ENCODE measurements around the gene MIB2.

MIB2 gene

GRCh38 chr1:1598051-1598719, 17.1 kb upstream of the MIB2 start:
- DNase-seq (ENCODE audit: low spot score): no peak

- DNase-seq (ENCODE audit: low spot score): no peak
Observed at GRCh38 chr1:1598720-1599029, 16.6 kb upstream of the MIB2 start.

DNA sequence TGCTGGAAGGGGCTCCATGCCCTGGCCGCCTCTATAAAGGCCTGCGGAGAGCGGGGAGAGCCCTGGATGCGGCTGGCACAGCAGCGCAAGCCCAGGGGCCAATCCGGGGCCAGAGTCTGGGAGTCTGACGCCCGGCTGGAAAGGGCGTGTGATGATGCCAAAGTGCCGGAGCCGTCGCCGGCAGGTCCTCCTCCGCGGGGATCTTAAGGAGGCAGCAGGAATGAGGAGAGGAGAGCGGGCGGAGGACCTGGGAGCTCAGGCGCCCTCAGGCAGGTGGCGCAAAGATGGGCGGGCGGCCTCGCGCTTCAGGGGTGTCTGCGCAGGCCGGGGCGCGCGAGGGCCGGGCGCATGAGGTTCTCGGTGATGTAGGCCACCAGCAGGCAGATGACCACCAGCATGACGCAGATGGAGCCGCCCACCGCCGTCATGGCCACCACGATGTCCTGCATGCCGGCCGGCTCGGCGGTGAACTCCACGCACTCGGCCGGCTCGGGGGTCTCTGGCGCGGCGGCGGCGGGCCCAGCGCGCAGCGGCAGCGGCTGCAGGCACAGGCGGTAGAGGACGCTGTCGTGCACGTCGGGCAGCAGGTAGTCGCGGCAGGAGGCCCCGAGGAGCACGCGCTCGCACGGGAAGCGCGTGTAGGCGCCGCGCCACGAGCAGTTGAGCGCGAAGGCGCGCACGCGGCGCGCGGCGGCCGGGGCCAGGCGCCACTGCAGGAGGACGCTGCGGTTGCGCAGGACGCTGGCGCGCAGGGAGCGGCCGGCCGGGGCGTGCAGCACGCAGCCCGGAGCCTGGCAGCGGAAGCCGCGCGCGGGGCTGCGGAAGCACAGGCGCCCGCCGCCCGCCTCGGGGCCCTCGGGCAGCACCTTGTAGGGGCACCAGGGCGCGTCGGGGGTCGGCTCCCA, 16.0 kb upstream of the MIB2 start:
- DNase-seq (ENCODE audit: low spot score): no peak

DNA sequence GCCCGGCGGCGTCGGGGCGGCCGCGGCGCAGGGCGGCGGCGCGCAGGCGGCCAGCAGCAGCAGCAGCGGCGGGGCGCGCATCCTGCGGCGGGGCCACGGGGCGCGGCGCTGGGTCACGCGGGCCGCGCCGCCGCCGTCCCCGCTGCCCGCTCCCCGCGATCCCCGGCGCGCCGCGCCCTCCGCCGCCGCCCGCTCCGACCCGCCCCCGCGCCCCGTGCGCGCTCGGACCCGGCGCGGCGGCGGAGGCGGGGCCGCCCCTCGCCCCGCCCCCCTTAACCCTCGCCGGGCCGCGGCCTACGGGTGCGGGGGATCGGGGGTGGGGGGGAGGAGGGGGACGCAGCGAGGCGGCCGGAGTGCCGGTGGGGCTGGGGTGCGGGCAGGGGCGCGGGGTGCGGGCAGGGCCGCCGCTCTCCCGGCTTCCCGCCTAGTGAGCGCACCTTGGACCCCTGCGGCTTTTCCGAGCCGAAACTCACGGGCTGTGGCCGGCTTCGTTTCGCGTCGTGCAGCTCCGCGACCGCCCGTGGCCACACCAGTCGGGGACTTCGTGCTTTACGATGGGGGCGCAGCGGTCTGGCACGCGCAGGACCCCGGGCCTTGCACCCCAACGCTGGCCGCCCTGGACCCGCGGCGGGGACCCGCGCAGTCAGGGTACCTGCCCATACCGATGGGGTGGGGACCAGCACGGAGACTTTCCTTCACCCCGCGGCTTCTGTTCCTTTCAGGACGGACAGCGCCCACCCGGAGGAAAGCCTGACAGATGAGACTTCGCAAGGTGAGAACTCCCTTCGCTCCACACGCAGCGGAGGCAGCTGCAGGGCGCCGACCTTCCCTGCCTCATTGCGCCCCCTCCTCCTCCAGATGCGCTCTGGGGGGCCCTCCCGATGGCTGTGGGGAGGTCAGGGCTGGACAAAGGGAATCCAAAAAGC, 15.1 kb upstream of the MIB2 start, which contains the start of gene FNDC10:
Gene FNDC10 (minus strand): TSS at position 201 of the 926 bp plus-strand sequence. CDS start 120 bp downstream, at position 81.
- no peak for DNase-seq (ENCODE audit: low spot score)

DNA sequence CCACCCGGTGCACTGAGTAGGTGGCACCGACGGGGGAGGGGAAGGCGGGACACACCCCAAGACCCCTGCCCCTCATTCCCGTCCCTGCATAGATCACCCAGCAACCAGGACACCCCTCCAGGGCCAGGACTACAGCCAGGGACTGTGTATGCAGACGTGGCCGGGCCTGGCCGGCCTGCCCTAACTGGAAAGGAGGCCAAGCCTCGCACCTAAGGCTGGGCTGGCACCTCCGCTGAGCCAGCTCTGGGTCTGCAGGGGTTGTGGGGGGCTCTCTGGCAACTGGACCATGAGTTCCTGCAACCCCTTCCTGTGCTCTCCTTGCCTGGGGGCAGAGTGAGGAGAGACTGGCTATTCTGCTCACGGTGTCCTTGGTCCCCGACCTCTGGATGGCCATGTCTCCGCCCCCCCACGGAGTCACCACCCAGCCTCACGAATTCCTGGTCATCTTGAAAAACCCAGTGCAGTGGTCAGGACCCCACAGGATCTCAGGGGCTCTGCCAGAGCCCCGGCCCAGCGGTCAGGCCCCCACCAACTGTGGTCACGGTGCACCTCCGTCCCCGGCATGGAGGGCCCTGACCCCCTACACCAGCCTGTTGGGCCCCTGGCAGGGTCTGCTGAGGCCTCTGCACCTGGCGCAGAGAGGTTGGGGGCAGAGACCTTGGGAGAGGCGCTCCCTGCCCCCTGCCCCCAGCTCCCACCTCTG, 14.3 kb upstream of the MIB2 start:
- DNase-seq (ENCODE audit: low spot score): no peak

GRCh38 chr1:1601564-1602303, 13.6 kb upstream of the MIB2 start:
- DNase-seq (ENCODE audit: low spot score): no peak

- no peak for DNase-seq (ENCODE audit: low spot score)
Observed at GRCh38 chr1:1602304-1602967, 12.9 kb upstream of the MIB2 start.

DNA sequence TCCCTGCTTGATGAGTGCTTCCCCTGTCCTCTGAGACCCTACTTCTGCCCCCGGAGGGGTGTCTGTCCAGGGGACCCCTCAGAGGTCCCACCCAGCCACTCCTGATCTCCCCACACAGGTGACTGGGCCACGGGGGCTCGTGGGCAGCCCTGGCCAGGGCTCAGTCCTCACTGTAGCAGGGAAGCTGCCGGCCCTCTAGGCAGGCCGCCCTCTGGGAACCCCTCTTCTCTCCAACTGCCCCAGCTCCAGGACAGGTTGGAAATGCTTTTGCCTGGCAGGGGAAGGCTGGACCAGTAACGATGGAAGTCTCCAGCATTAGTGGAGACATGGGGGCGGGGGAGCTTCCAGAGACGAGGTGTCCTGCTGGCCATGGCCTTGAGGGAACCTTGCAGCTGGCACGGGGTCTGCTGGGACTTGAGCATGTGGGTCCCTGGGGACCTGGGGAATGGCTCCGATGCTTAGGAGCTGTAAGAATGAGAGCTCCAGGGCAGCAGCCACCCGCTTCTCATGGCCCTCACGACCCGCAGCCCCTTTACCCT, 12.3 kb upstream of the MIB2 start:
- no peak for DNase-seq (ENCODE audit: low spot score)

GRCh38 chr1:1603671-1604373, 11.5 kb upstream of the MIB2 start:
- no peak for DNase-seq (ENCODE audit: low spot score)

- DNase-seq (ENCODE audit: low spot score): no peak
Observed at GRCh38 chr1:1604374-1605033, 10.8 kb upstream of the MIB2 start.

GRCh38 chr1:1605034-1605591, 10.2 kb upstream of the MIB2 start:
- DNase-seq (ENCODE audit: low spot score): no peak

DNA sequence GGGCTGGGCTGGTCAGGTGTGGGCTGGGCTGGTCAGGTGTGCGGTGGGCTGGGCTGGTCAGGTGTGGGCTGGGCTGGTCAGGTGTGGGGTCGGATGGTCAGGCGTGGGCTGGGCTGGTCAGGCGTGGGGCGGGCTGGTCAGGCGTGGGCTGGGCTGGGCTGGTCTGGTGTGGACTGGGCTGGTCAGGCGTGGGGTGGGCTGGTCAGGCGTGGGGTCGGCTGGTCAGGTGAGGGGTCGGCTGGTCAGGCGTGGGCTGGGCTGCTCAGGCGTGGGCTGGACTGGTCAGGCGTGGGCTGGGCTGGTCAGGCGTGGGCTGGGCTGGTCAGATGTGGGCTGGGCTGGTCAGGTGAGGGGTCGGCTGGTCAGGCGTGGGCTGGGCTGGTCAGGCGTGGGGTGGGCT, 9.6 kb upstream of the MIB2 start:
- no peak for DNase-seq (ENCODE audit: low spot score)

GRCh38 chr1:1606232-1606631, 9.1 kb upstream of the MIB2 start:
- DNase-seq (ENCODE audit: low spot score): no peak

DNA sequence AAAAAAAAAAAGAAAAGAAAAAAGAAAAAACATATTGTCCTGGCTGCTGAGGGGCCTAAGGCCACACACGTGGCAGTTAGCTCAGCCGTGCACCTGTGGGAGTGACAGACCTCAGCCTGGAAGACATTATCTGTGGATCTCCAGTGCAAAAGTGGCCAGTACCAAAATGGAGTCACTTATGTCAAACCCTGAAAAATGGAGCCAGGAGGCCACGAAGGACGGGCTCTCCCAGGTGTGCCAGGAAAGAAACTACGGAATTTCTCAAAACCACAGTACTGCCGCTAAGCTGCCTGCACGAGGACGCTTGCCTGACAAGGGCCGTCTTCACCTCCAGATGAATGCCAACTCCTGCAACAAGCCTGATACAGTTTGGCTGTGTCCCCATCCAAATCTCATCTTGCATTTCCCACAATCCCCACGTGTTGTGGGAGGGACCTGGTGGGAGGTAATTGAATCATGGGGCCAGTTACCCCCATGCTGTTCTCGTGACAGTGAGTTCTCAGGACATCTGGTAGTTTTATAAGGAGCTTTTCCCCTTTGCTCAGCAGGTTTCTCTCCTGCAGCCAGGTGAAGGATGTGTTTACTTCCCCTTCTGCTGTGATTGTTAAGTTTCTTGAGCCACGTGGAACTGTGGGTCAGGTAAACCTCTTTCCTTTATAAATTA, 5.3 kb upstream of the MIB2 start:
- DNase-seq (ENCODE audit: low spot score): no peak

DNA sequence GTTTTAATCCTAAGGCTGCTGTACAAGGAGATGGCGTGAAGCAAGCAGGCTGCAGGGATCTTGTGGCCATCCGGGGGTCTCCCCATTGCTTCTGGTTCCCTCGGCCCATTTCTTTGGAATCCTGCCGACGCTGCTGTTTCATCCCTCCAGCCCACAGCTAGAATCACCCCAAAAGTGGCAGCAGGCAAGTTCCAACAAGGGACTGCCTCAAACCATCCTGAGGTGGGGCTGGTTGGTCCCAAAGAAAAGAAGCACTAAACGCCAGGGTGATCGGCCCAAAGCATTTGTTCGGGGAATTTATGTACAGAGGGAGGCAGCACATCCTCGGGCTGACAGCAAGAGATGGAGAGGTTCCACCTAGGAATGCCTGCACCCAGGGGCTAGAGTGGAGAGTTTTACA, 4.5 kb upstream of the MIB2 start:
- DNase-seq (ENCODE audit: low spot score): no peak

- no peak for DNase-seq (ENCODE audit: low spot score)
Observed at GRCh38 chr1:1612104-1612400, 3.2 kb upstream of the MIB2 start.

- no peak for DNase-seq (ENCODE audit: low spot score)
Observed at GRCh38 chr1:1613509-1614082, 1.7 kb upstream of the MIB2 start.
